CD4-positive, CD25-positive, alpha-beta regulatory T cell (primary cell): ENCODE results near the gene MEGF11. TPM values are rescaled to one million over a fixed set of nuclear protein-coding genes. Genes with fewer than 3 reads are reported as not detected.

Experiments used
- ATAC-seq, 2 donors: fragments of 150-1000 bp; cut with Tn5 transposase; one replicate each; pipeline ENCODE4 v1.10.0; 2021; ENCODE audit warnings: low read depth in 2 of 2, moderate number of reproducible peaks in 2 of 2, moderate library complexity in 1 of 2
- DNase-seq, 3 donors: peaks; one replicate each; pipeline versions ENCODE4 v3.0.0 to v3.0.0-alpha.2; 2012 to 2022; ENCODE audit warnings: mixed read lengths in 1 of 3
- H3K27ac ChIP-seq: one replicate; pipeline ENCODE4 v1.7.0; 2013; ENCODE audit warnings: mild to moderate bottlenecking, low read length; ENCODE audit not compliant: insufficient read depth, poor library complexity, severe bottlenecking
- H3K27me3 ChIP-seq: one replicate; pipeline ENCODE4 v1.7.0; 2013; ENCODE audit warnings: low read length; ENCODE audit not compliant: control insufficient read depth, insufficient read depth
- H3K36me3 ChIP-seq: one replicate; pipeline ENCODE4 v1.7.0; 2013; ENCODE audit warnings: mild to moderate bottlenecking, low read length, moderate library complexity; ENCODE audit not compliant: control insufficient read depth, insufficient read depth
- H3K4me1 ChIP-seq: 2 replicates; pipeline ENCODE4 v1.7.0; 2013; ENCODE audit warnings: mild to moderate bottlenecking, low read length; ENCODE audit not compliant: insufficient read depth, control insufficient read depth, poor library complexity, severe bottlenecking
- H3K4me3 ChIP-seq: one replicate; pipeline ENCODE4 v1.7.0; 2013; ENCODE audit warnings: low read depth, mild to moderate bottlenecking, low read length, moderate library complexity
- H3K9me3 ChIP-seq, 2 experiments: 1 replicate in 1 of 2; 2 replicates in 1 of 2; pipeline ENCODE4 v1.7.0; 2013; ENCODE audit warnings: low read length in 2 of 2, mild to moderate bottlenecking in 1 of 2, moderate library complexity in 1 of 2; ENCODE audit not compliant: control insufficient read depth in 2 of 2
- H3K27ac Mint-ChIP-seq, 3 donors: one replicate each; pipeline ENCODE4 v1.8.0; 2020 to 2022; ENCODE audit warnings: mild to moderate bottlenecking in 3 of 3, mixed read lengths in 3 of 3, moderate library complexity in 2 of 3
- H3K27me3 Mint-ChIP-seq: one replicate; pipeline ENCODE4 v1.8.0; 2022; ENCODE audit warnings: mild to moderate bottlenecking, mixed read lengths
- H3K36me3 Mint-ChIP-seq: one replicate; pipeline ENCODE4 v1.8.0; 2020; ENCODE audit warnings: mixed read lengths
- H3K4me1 Mint-ChIP-seq, 4 donors: one replicate each; pipeline ENCODE4 v1.8.0; 2020 to 2022; ENCODE audit warnings: mixed read lengths in 4 of 4, mild to moderate bottlenecking in 1 of 4
- H3K4me3 Mint-ChIP-seq, 4 donors: one replicate each; pipeline ENCODE4 v1.8.0; 2020 to 2022; ENCODE audit warnings: mild to moderate bottlenecking in 4 of 4, mixed read lengths in 4 of 4, moderate library complexity in 3 of 4
- H3K9me3 Mint-ChIP-seq, 7 donors: one replicate each; pipeline ENCODE4 v1.8.0; 2020 to 2022; ENCODE audit warnings: mixed read lengths in 7 of 7, mild to moderate bottlenecking in 3 of 7, moderate library complexity in 2 of 7
- polyA plus RNA-seq, 4 donors: library from polyadenylated mRNA; unstranded; fragments of 300-500 nt; fragmentation: Illumina TruSeq; gene quantifications; one replicate each; pipeline ENCODE4 v1.2.3, GENCODE V29; 2021
- total RNA-seq: library from RNA; stranded (reverse); gene quantifications from one replicate; pipeline ENCODE4 v1.2.3, GENCODE V29; 2022

MEGF11 gene
- total and polyA plus RNA-seq, 5 donors from 2014 or later, result 0.02 to 0.29 (median 0.21) TPM; not detected in 2

DNA sequence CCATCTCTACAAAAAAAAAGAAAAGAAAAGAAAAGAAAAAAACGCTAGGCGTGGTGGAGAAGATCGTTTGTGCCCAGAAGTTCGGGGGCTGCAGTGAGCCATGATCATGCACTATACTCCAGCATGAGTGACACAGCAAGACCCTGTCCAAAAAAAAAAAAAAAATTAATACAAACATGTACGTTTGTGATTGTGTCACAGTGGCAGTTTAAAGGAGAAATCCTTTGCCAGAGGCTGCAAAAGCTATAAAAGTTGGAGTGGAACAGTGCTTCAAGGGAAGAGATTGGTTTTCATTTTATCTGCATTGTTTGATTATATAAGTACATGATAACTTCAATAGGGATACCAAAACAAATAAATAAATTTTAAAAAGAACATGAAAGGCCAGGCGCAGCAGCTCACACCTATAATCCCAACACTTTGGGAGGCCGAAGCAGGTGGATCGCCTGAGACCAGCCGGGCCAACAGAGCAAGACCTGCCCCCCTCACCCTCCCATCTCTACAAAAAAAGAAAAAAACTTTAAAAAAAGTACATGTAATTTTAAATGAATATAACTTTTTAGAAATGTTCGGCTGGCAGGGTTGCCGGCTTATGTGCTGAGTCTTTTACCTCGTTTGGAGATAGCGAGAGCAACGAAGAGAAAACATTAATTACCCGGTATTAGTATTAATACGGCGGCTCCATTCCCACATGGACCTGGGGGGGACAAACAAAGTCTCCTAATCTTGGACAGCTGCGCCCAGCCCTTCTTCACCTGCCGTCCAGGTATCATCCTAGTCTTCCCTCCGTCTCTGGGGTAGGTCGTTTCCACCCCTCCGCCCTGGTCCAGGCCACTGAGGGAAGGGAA, 39.2 kb upstream of the MEGF11 start:
- Mint-ChIP-seq H3K36me3 (no peaks in the 10 kb centered on the region), H3K27ac (peak overlapping the region; percentile 88 to 98 (median 94)), H3K4me1 (peaks cover 31 to 58% (median 45%) of the 10 kb centered on the region in 4 donors)

DNA sequence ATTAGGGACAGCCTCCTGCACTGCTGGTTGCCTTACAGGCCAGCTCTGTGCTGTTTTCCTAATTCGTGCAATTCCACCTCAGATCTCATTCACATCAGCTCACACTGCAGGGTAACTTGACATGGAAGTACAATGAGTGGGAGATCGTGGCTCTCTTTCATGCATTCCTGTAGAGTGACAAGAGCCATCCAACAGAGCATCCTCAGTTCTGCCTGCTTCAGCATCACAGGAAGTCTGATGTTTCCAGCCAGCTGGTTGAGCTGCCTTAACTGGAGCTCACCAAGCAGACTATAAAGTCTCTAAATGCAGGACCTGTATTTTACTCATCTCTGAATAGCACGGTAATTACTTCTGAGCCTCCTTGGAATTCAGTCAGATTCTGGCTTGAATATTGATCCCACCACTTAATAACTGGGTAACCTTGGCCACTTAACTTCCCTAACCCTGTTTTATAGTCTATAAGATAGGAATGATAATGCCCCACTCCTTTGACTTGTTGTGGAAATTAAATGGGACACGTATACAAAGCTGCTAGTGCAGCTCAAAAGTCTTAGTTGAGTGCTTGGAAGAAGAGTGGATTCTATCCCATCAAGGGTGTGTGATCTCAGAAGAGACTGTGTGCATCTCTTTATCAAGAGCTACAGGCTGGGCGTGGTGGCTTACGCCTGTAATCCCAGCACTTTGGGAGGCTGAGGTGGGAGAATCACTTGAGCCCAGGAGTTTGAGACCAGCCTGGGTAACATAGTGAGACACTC, 38.4 kb upstream of the MEGF11 start:
- H3K4me3 ChIP-seq, result peak overlapping the region; percentile 74
- peak in 1 of 3 donors; percentile 26 for DNase-seq
- Mint-ChIP-seq H3K4me3 (peak overlapping the region; percentile 87 to 97 (median 90)), H3K4me1 (peaks cover 36 to 57% (median 49%) of the 10 kb centered on the region in 4 donors), H3K9me3 (no peaks in the 10 kb centered on the region), H3K36me3 (no peaks in the 10 kb centered on the region), H3K27ac (peak overlapping the region; percentile 88 to 98 (median 94)), H3K27me3 (no peaks in the 10 kb centered on the region)
- peaks cover 47% of the 10 kb centered on the region for H3K4me1 ChIP-seq
- no peak overlapping the region for H3K27ac ChIP-seq
- ATAC-seq, result no peak
- no peaks in the 10 kb centered on the region for H3K9me3 ChIP-seq
- H3K36me3 ChIP-seq, result no peaks in the 10 kb centered on the region
- H3K27me3 ChIP-seq, result no peaks in the 10 kb centered on the region

More for the DNA sequence above, 39.2 kb upstream of the MEGF11 start:
- Histone ChIP-seq H3K36me3 (no peaks in the 10 kb centered on the region), H3K4me1 (peaks cover 47% of the 10 kb centered on the region), H3K9me3 (no peaks in the 10 kb centered on the region), H3K27ac (peak overlapping the region; percentile 90), H3K4me3 (peak overlapping the region; percentile 74), H3K27me3 (no peaks in the 10 kb centered on the region)
- Mint-ChIP-seq H3K9me3 (no peaks in the 10 kb centered on the region), H3K4me3 (peak overlapping the region; percentile 87 to 97 (median 90)), H3K27me3 (no peaks in the 10 kb centered on the region)
- DNase-seq, result no peak
- ATAC-seq, result peak in 1 of 2 donors; percentile 2

DNA sequence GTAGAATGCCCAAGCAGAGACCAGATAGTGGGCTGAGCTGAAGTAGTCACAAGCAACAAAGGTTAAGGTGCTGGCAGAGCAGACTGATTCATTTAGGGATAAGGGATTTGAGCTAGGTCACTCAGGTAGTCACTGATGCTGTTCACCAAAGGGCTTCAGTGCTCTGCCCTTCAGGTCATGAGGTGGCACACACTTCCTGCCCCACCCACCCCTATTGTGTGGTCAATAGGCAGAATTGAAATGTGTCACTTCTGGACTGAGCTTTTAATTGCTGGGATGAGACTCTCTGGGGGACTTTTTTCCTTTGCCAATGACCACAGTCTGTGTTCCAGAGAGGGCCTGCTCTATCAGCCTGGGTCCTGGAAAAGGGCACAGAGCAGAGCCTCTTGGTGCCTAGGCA, 37.0 kb upstream of the MEGF11 start:
- Histone ChIP-seq H3K27me3 (no peaks in the 10 kb centered on the region), H3K27ac (no peak overlapping the region), H3K4me3 (no peak overlapping the region), H3K4me1 (peaks cover 39% of the 10 kb centered on the region), H3K36me3 (no peaks in the 10 kb centered on the region), H3K9me3 (no peaks in the 10 kb centered on the region)
- peak in 1 of 3 donors; percentile 38 for DNase-seq
- Mint-ChIP-seq H3K9me3 (no peaks in the 10 kb centered on the region), H3K4me1 (peaks cover 29 to 43% (median 39%) of the 10 kb centered on the region in 4 donors), H3K36me3 (no peaks in the 10 kb centered on the region), H3K4me3 (peak overlapping the region in 2 of 4 donors; percentile 14 to 33), H3K27me3 (no peaks in the 10 kb centered on the region), H3K27ac (peak overlapping the region; percentile 10 to 88 (median 85))
- no peak for ATAC-seq

DNA sequence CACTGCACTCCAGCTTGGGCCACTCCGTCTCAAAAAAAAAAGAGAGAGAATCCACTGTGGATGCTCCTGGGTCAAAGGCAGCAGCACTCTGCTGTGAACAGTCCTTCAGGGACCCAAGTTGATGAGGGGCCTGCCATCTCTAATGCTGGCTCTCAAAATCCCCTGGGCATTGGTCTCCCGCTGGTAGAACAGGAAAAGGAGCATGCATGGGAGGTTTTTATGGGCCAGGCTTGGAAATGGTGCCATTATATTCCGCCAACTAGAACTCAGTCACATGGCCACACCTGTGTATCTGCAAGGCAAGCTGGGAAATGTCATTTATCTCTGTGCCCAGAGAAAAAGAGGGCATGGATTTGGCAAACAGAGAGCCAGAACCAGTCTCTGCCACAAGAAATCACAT, 36.5 kb upstream of the MEGF11 start:
- no peaks in the 10 kb centered on the region for H3K27me3 ChIP-seq
- Mint-ChIP-seq H3K27ac (peak overlapping the region; percentile 5 to 88 (median 85)), H3K27me3 (no peaks in the 10 kb centered on the region), H3K36me3 (no peaks in the 10 kb centered on the region), H3K4me1 (peaks cover 24 to 38% (median 34%) of the 10 kb centered on the region in 4 donors), H3K9me3 (no peaks in the 10 kb centered on the region), H3K4me3 (peak overlapping the region in 3 of 4 donors; percentile 7 to 33 (median 14))
- no peaks in the 10 kb centered on the region for H3K9me3 ChIP-seq
- ATAC-seq (no peak), DNase-seq (no peak)
- H3K36me3 ChIP-seq, result no peaks in the 10 kb centered on the region
- H3K27ac ChIP-seq, result no peak overlapping the region
- peaks cover 34% of the 10 kb centered on the region for H3K4me1 ChIP-seq
- no peak overlapping the region for H3K4me3 ChIP-seq

DNA sequence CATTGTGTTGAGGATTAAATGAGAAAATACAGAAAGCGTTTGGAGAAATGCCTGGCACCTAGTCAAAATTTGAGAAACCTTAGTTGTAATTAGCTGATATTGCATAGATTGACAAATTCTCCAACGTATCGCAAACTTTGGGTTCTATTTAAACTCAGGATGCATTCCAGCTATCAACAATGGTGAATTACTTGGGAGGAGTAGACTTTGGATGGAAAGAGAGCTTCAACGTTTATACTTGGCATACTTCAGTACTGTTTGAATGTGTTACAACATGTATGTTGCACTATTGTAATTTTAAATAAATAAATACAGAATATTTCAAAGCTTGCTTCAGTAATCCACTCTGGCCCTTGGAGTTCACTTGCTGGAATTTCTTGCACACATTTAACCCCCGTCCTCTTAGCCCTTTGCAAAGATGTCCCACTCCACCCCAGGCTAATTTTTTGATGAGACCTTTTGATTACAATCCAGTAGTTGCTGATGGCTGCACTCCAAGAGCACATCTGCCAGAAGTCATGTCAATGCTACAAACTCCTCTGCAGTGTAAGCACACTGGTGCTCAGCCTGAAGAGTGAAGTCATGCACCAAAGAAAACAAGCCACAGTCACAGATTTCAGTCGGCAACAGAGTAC, 35.1 kb upstream of the MEGF11 start:
- Histone ChIP-seq H3K9me3 (no peaks in the 10 kb centered on the region), H3K27me3 (no peaks in the 10 kb centered on the region), H3K27ac (no peak overlapping the region), H3K4me1 (peaks cover 22% of the 10 kb centered on the region), H3K4me3 (no peak overlapping the region), H3K36me3 (no peaks in the 10 kb centered on the region)
- Mint-ChIP-seq H3K27ac (no peak overlapping the region), H3K36me3 (no peaks in the 10 kb centered on the region), H3K9me3 (no peaks in the 10 kb centered on the region), H3K27me3 (peaks cover 3% of the 10 kb centered on the region), H3K4me3 (no peak overlapping the region), H3K4me1 (peaks cover 19 to 30% (median 25%) of the 10 kb centered on the region in 4 donors)
- ATAC-seq (no peak), DNase-seq (no peak)

DNA sequence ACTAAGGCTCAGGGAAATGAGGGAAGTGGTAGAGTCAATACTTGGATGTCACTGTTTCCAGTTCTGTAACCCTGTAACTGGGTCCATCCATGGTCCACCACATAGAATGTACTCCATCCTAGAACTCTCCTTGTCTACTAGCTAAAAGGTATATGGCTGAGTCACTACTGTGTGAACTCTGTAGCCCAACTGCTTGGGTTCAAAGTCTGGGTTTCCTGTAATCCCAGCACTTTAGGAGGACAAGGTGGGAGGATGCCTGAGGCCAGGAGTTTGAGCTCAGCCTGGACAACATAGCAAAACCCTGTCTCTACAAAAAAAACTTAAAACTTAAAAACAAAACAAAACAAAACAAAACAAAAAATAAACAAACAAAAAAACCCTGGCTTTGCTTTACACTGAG, 34.5 kb upstream of the MEGF11 start:
- H3K4me1 Mint-ChIP-seq, result peaks cover 19 to 30% (median 25%) of the 10 kb centered on the region in 4 donors
- no peak overlapping the region for H3K4me3 ChIP-seq
- no peaks in the 10 kb centered on the region for H3K36me3 Mint-ChIP-seq
- no peak overlapping the region for H3K27ac Mint-ChIP-seq
- no peak overlapping the region for H3K27ac ChIP-seq
- H3K4me3 Mint-ChIP-seq, result no peak overlapping the region
- peaks cover 4% of the 10 kb centered on the region for H3K27me3 Mint-ChIP-seq
- H3K9me3 Mint-ChIP-seq, result no peaks in the 10 kb centered on the region
- no peaks in the 10 kb centered on the region for H3K27me3 ChIP-seq
- DNase-seq (no peak), ATAC-seq (no peak)
- H3K4me1 ChIP-seq, result peaks cover 21% of the 10 kb centered on the region
- no peaks in the 10 kb centered on the region for H3K9me3 ChIP-seq
- H3K36me3 ChIP-seq, result no peaks in the 10 kb centered on the region

DNA sequence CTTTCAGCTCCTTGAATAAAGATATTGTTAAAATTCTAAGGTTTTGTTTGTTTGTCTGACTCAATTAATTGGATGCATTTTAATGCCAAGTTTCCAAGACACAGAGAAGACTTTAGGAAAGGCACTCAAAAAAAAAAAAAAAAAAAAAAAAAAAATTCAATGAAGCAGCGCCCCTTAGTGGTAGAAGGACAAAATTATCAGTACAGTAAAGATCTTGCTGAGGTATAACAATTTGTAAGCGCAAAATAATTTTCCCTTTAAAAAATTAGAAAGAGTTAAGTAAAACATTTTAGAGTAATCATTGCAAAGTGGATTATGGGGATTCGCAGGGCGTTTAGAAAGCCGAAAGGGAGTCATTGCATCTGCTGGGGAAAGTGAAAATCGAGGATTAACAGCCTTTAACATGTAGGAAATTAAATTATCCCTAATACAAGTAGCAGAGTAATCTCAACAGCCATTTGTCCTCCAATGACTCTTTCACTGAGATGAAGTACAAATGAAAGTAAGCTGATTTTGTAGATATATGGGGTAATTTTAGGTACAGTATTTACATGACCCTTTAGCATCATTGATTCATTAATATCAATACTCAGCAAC, 34.0 kb upstream of the MEGF11 start:
- Histone ChIP-seq H3K9me3 (no peaks in the 10 kb centered on the region), H3K4me1 (peaks cover 15% of the 10 kb centered on the region), H3K27ac (no peak overlapping the region), H3K4me3 (no peak overlapping the region), H3K36me3 (no peaks in the 10 kb centered on the region), H3K27me3 (no peaks in the 10 kb centered on the region)
- peak overlapping the region in 2 of 4 donors; percentile 6 to 34 for H3K4me3 Mint-ChIP-seq
- ATAC-seq (no peak), DNase-seq (peak in 2 of 3 donors; percentile 29 to 57)
- peaks cover 4% of the 10 kb centered on the region for H3K27me3 Mint-ChIP-seq
- H3K4me1 Mint-ChIP-seq, result peaks cover 14 to 27% (median 23%) of the 10 kb centered on the region in 4 donors
- H3K9me3 Mint-ChIP-seq, result no peaks in the 10 kb centered on the region
- H3K36me3 Mint-ChIP-seq, result no peaks in the 10 kb centered on the region
- H3K27ac Mint-ChIP-seq, result peak overlapping the region in 1 of 3 donors; percentile 59
